Measurements from ENCODE around the gene WAS.

DNA sequence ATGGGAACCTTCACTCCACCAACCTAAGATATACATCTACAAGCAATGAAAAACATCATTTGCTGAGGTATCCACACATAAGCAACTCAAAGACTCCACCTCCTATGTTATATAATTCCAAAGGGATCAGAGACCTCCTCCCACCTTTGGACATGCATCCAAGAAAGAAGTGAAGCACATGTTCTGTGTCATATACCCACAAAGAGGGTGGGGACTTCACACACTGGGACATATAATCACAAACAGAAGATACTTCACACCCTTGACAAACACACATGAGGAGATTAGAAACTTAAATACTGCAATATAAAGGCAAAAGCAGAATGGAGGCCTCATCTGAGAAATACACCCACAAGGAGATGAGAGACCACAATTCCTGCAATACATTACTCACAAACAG lies 38.3 kb downstream of the WAS start:
- TF ChIP-seq, protein P1, sequence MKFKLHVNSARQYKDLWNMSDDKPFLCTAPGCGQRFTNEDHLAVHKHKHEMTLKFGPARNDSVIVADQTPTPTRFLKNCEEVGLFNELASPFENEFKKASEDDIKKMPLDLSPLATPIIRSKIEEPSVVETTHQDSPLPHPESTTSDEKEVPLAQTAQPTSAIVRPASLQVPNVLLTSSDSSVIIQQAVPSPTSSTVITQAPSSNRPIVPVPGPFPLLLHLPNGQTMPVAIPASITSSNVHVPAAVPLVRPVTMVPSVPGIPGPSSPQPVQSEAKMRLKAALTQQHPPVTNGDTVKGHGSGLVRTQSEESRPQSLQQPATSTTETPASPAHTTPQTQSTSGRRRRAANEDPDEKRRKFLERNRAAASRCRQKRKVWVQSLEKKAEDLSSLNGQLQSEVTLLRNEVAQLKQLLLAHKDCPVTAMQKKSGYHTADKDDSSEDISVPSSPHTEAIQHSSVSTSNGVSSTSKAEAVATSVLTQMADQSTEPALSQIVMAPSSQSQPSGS (IDR thresholded peaks at IDR 0.05; ENCODE audit: low read length) = no peak
- TF ChIP-seq TAF7 (optimal IDR thresholded peaks at IDR 0.05; ENCODE audit: borderline replicate concordance, low read depth, low read length) = no peak
- no peak for TF ChIP-seq SP2 (IDR thresholded peaks at IDR 0.05; ENCODE audit: low read length)
- TF ChIP-seq, protein P2, sequence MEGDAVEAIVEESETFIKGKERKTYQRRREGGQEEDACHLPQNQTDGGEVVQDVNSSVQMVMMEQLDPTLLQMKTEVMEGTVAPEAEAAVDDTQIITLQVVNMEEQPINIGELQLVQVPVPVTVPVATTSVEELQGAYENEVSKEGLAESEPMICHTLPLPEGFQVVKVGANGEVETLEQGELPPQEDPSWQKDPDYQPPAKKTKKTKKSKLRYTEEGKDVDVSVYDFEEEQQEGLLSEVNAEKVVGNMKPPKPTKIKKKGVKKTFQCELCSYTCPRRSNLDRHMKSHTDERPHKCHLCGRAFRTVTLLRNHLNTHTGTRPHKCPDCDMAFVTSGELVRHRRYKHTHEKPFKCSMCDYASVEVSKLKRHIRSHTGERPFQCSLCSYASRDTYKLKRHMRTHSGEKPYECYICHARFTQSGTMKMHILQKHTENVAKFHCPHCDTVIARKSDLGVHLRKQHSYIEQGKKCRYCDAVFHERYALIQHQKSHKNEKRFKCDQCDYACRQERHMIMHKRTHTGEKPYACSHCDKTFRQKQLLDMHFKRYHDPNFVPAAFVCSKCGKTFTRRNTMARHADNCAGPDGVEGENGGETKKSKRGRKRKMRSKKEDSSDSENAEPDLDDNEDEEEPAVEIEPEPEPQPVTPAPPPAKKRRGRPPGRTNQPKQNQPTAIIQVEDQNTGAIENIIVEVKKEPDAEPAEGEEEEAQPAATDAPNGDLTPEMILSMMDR (IDR thresholded peaks at IDR 0.05; ENCODE audit: control extremely low read depth in 1 of 3, insufficient read depth in 1 of 3, low read depth in 1 of 3, low read length in 3 of 3) = no peak
- no peak for TF ChIP-seq NRF1 (IDR thresholded peaks at IDR 0.05; ENCODE audit: low read depth, low read length)
- TF ChIP-seq CEBPB (IDR thresholded peaks at IDR 0.05; ENCODE audit: low read depth, low read length) = no peak

Data from H1 (cell line).